Natural killer cell (primary cell): Measurements from ENCODE around the gene R3HDM2. TPM values are rescaled to one million over a fixed set of nuclear protein-coding genes. Genes with fewer than 3 reads are reported as not detected.

Source experiments
- ATAC-seq, 3 donors: fragments of 150-1000 bp in 2 of 3; fragments of 200-7000 bp in 1 of 3; cut with Tn5 transposase; 1 replicate in 1 of 3; 2 replicates in 2 of 3; pipeline ENCODE4 v1.10.0; 2021; ENCODE audit warnings: mild to moderate bottlenecking in 2 of 3, moderate library complexity in 2 of 3
- DNase-seq, 2 donors: peaks; one replicate each; pipeline versions ENCODE4 v3.0.0 to v3.0.0-alpha.2; 2013 to 2021; ENCODE audit warnings: mixed read lengths in 1 of 2
- H3K27ac ChIP-seq: one replicate; pipeline ENCODE4 v1.5.1; 2013; ENCODE audit warnings: mild to moderate bottlenecking, low read length
- H3K27me3 ChIP-seq: one replicate; pipeline ENCODE4 v1.6.1; 2013; ENCODE audit warnings: low read length; ENCODE audit not compliant: control insufficient read depth, insufficient read depth
- H3K36me3 ChIP-seq: one replicate; pipeline ENCODE4 v1.6.1; 2013; ENCODE audit warnings: low read length; ENCODE audit not compliant: control insufficient read depth, insufficient read depth
- H3K4me1 ChIP-seq: one replicate; pipeline ENCODE4 v1.6.1; 2013; ENCODE audit warnings: low read length; ENCODE audit not compliant: control insufficient read depth, insufficient read depth
- H3K4me3 ChIP-seq: one replicate; pipeline ENCODE4 v1.5.1; 2013; ENCODE audit warnings: low read length
- H3K9me3 ChIP-seq: one replicate; pipeline ENCODE4 v1.6.1; 2013; ENCODE audit warnings: low read length; ENCODE audit not compliant: control insufficient read depth, insufficient read depth
- H3K27ac Mint-ChIP-seq, 2 donors: one replicate each; pipeline ENCODE4 v1.8.0; 2022; ENCODE audit warnings: mild to moderate bottlenecking in 2 of 2, mixed read lengths in 2 of 2, moderate library complexity in 1 of 2
- H3K27me3 Mint-ChIP-seq, 2 donors: one replicate each; pipeline ENCODE4 v1.8.0; 2022; ENCODE audit warnings: low read depth in 2 of 2, mixed read lengths in 2 of 2
- H3K36me3 Mint-ChIP-seq: one replicate; pipeline ENCODE4 v1.8.0; 2022; ENCODE audit warnings: mixed read lengths
- H3K4me1 Mint-ChIP-seq, 2 donors: one replicate each; pipeline ENCODE4 v1.8.0; 2022; ENCODE audit warnings: mixed read lengths in 2 of 2
- H3K4me3 Mint-ChIP-seq: one replicate; pipeline ENCODE4 v1.8.0; 2022; ENCODE audit warnings: mild to moderate bottlenecking, moderate library complexity, mixed read lengths
- H3K9me3 Mint-ChIP-seq, 2 donors: one replicate each; pipeline ENCODE4 v1.8.0; 2022; ENCODE audit warnings: mixed read lengths in 2 of 2
- WGBS: methylation state at CpG from one replicate; pipeline ENCODE4 v1.1.7; 2013; ENCODE audit warnings: missing lambda C conversion rate; ENCODE audit not compliant: insufficient coverage; 5-methylcytosine and 5-hydroxymethylcytosine counted together
- intact Hi-C: fragments of 100-400 bp; cut with micrococcal nuclease; formaldehyde crosslinking; loops from one replicate; pipeline ENCODE4 v1.14.2; 2022
- total RNA-seq, 4 donors: library from RNA; stranded (reverse); fragments of 120-200 nt in 1 of 4; gene quantifications; one replicate each; pipeline versions ENCODE4 v1.2.3 to v1.2.4, GENCODE V29; 2013 to 2022
- TF ChIP-seq, protein P1 (sequence below): fragments of 200-600 bp; IDR thresholded peaks from one replicate; pipeline ENCODE4 v1.8.0; 2022; ENCODE audit warnings: antibody characterized with exemption

The R3HDM2 gene
- total RNA-seq, 3 donors from 2014 or later (not counting 1 experiment from before 2014, with no cell fraction given), result 110 to 124 (median 123) TPM

DNA sequence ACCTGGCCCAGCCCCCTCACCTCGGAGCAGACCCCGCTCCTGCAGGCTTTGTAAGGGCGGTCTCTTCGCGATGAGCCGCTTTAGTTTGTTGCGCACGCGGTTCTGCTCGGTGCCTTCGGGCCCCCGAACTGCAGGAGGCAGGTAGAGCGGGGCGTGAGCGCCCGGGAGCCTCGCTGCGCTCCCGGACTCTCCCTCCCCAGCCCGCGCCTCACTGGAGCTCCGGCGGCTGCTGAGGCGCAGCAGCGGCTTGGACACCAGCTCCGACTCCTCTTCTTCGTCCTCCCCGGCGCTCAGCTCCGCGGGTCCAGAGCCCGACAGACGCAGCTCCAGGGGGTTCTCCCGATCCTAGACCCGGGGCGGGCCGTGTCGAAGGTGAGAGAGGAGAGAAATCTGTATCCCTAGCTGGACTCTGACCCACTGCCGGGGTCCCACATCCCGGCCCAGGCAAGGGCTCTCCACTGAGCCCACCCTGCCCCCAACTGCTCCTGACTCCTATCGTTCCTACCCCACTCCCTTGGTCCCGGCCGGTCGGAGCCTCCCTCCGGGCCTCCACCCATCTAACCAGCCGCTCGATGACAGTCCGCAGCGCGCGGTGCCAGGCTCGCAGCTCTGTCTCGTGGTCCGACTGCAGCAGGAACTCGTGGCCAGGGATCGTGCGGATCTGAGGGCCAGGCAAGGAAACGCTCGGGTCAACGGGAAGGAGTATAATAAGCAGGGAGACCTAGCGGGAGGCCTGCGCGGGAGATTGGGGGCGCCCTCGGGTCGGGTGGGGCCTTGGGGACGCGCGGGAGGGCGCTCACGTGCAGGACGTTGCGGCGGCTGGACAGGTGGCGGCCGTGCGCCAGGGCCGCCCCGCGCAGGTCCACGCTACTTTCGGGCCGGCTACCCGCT is 44.7 kb upstream of the R3HDM2 start:
- Histone ChIP-seq H3K36me3 (peaks cover 44% of the 10 kb centered on the region), H3K27me3 (no peaks in the 10 kb centered on the region), H3K4me1 (peaks cover 93% of the 10 kb centered on the region), H3K27ac (peak overlapping the region; percentile 99), H3K4me3 (peak overlapping the region; percentile 57), H3K9me3 (no peaks in the 10 kb centered on the region)
- DNase-seq, result no peak
- intact Hi-C loops, result loop anchor here (2.0 to 5.0 kb wide), 3 partner anchors 13 to 267 kb away; no protein-coding TSS in a partner anchor
- WGBS, result 55% methylated on average over 84 of the region's 84 CpGs
- TF ChIP-seq, protein P1, sequence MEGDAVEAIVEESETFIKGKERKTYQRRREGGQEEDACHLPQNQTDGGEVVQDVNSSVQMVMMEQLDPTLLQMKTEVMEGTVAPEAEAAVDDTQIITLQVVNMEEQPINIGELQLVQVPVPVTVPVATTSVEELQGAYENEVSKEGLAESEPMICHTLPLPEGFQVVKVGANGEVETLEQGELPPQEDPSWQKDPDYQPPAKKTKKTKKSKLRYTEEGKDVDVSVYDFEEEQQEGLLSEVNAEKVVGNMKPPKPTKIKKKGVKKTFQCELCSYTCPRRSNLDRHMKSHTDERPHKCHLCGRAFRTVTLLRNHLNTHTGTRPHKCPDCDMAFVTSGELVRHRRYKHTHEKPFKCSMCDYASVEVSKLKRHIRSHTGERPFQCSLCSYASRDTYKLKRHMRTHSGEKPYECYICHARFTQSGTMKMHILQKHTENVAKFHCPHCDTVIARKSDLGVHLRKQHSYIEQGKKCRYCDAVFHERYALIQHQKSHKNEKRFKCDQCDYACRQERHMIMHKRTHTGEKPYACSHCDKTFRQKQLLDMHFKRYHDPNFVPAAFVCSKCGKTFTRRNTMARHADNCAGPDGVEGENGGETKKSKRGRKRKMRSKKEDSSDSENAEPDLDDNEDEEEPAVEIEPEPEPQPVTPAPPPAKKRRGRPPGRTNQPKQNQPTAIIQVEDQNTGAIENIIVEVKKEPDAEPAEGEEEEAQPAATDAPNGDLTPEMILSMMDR, result no peak
- no peaks in the 10 kb centered on the region for H3K9me3 Mint-ChIP-seq
- H3K36me3 Mint-ChIP-seq, result peaks cover 19% of the 10 kb centered on the region
- H3K27me3 Mint-ChIP-seq, result no peaks in the 10 kb centered on the region
- no peak for ATAC-seq
- H3K4me1 Mint-ChIP-seq, result peaks cover 76 to 92% of the 10 kb centered on the region in 2 donors
- H3K27ac Mint-ChIP-seq, result peak overlapping the region; percentile 97 to 98
- H3K4me3 Mint-ChIP-seq, result peak overlapping the region; percentile 85

DNA sequence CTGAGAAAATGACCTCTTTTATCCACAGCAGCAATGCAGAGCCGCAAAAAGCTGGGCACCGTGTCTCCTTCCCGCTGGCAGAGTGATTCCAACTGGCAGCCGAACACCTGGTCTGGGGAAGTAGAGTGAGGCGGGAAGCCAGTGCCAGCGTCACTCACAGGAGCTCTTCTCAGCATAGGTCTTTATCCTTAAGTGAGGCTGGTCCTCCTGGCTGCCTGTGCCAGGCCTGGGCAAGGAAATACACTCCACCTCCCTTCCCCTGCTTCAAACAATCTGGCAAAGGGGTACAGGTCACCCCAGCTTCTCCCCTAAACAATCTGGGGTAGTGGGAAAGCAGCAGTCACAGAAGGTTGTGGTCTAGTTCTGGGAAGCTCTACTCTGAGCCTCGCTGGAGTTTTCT is 44.0 kb upstream of the R3HDM2 start:
- no peak for ATAC-seq
- no peaks in the 10 kb centered on the region for H3K27me3 ChIP-seq
- H3K9me3 Mint-ChIP-seq, result no peaks in the 10 kb centered on the region
- intact Hi-C loops, result loop anchor here (5.0 kb wide), 2 partner anchors 147 to 267 kb away; no protein-coding TSS in a partner anchor
- peak overlapping the region; percentile 83 to 90 for H3K27ac Mint-ChIP-seq
- peaks cover 93% of the 10 kb centered on the region for H3K4me1 ChIP-seq
- peaks cover 49% of the 10 kb centered on the region for H3K36me3 ChIP-seq
- 94% methylated on average over 7 of the region's 7 CpGs for WGBS
- peaks cover 19% of the 10 kb centered on the region for H3K36me3 Mint-ChIP-seq
- H3K4me3 Mint-ChIP-seq, result peak overlapping the region; percentile 78
- H3K4me3 ChIP-seq, result no peak overlapping the region
- TF ChIP-seq, protein P1, result no peak
- H3K27me3 Mint-ChIP-seq, result no peaks in the 10 kb centered on the region
- no peak for DNase-seq
- H3K9me3 ChIP-seq, result no peaks in the 10 kb centered on the region
- no peak overlapping the region for H3K27ac ChIP-seq
- peaks cover 71 to 92% of the 10 kb centered on the region in 2 donors for H3K4me1 Mint-ChIP-seq

DNA sequence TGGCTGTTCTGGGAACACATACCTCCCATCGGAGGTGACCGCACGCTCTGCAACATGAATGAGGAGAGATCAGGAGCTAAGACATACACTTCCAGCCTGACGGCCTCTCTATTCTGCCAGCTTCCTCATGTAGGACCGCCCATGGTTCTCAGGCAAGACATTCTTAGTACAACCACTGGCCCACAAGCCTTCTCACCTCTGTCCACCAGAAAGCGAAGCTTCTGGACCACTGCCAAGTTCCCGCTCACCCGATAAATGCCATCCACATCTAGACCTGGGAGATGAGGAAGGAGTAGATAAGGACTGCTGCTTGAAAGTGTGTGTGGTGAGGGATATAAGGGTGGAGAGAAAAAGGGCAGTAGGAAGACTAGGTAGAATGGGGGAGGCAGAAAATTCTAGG is 43.6 kb upstream of the R3HDM2 start:
- no peaks in the 10 kb centered on the region for H3K27me3 Mint-ChIP-seq
- H3K36me3 Mint-ChIP-seq, result peaks cover 19% of the 10 kb centered on the region
- no peak overlapping the region for H3K27ac ChIP-seq
- peak overlapping the region; percentile 83 to 90 for H3K27ac Mint-ChIP-seq
- H3K4me1 ChIP-seq, result peaks cover 94% of the 10 kb centered on the region
- H3K4me3 ChIP-seq, result no peak overlapping the region
- DNase-seq (no peak), ATAC-seq (no peak)
- intact Hi-C loops, result no loop called here
- H3K4me1 Mint-ChIP-seq, result peaks cover 71 to 92% of the 10 kb centered on the region in 2 donors
- H3K9me3 ChIP-seq, result no peaks in the 10 kb centered on the region
- 67% methylated on average over 5 of the region's 8 CpGs for WGBS
- no peaks in the 10 kb centered on the region for H3K27me3 ChIP-seq
- no peaks in the 10 kb centered on the region for H3K9me3 Mint-ChIP-seq
- H3K36me3 ChIP-seq, result peaks cover 53% of the 10 kb centered on the region
- TF ChIP-seq, protein P1, result no peak
- H3K4me3 Mint-ChIP-seq, result peak overlapping the region; percentile 78
